Activated T-cell treated with anti-CD3 and anti-CD28 coated beads, Interleukin-2, amount 50 U/mL, for 4 hours (primary cell): ENCODE measurements around the gene RCC1. TPM values are rescaled to one million over a fixed set of nuclear protein-coding genes. Genes with fewer than 3 reads are reported as not detected.
"Not testable (repeated sequence)": the region's sequence is repeated elsewhere in the genome, so short reads cannot be mapped to it uniquely, and the experiment has no call there.

Source experiments
- ATAC-seq, 2 donors: fragments of 200-7000 bp; cut with Tn5 transposase; one replicate each; pipeline ENCODE4 v1.10.0; 2021
- DNase-seq: peaks from one replicate; pipeline ENCODE4 v3.0.0-alpha.2; 2020
- H3K27me3 Mint-ChIP-seq: one replicate; pipeline ENCODE4 v1.8.0; 2021; ENCODE audit warnings: low read depth, mixed read lengths
- H3K36me3 Mint-ChIP-seq: one replicate; pipeline ENCODE4 v1.8.0; 2022; ENCODE audit warnings: mixed read lengths; ENCODE audit not compliant: insufficient read depth
- H3K4me1 Mint-ChIP-seq: one replicate; pipeline ENCODE4 v1.8.0; 2021; ENCODE audit warnings: low read depth, mixed read lengths
- H3K4me3 Mint-ChIP-seq: one replicate; pipeline ENCODE4 v1.8.0; 2021; ENCODE audit warnings: mild to moderate bottlenecking, moderate library complexity, mixed read lengths
- H3K9me3 Mint-ChIP-seq: one replicate; pipeline ENCODE4 v1.8.0; 2021; ENCODE audit warnings: mixed read lengths
- total RNA-seq, 3 donors: library from RNA; stranded (reverse); gene quantifications; one replicate each; pipeline ENCODE4 v1.2.1, GENCODE V29; 2021

RCC1 gene
- total RNA-seq, 3 donors from 2014 or later = 106 to 149 (median 139) TPM

DNA sequence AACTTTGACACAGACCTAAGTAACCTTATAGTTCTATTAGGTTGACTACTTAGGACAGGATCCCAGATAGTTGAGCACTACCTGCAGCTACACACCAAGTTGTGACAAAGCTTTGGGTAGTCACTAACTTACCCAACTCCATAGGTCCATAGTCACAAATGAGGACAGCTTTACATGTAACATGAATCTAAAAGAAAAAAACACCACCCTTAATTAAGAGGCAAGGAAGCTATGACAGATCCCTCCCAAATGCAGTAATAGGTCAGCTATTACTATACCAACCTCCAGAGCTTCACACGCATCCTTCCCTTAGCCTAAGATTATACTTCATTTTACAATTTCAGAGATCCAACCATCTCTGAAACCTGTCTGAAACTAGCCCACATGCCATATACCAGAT lies 73.6 kb downstream of the RCC1 start:
- peaks cover 26% of the 10 kb centered on the region for H3K4me1 Mint-ChIP-seq
- peak overlapping the region; percentile 99 for H3K4me3 Mint-ChIP-seq
- DNase-seq (no peak), ATAC-seq (no peak)
- no peaks in the 10 kb centered on the region for H3K9me3 Mint-ChIP-seq
- H3K27me3 Mint-ChIP-seq = no peaks in the 10 kb centered on the region
- peaks cover 36% of the 10 kb centered on the region for H3K36me3 Mint-ChIP-seq

DNA sequence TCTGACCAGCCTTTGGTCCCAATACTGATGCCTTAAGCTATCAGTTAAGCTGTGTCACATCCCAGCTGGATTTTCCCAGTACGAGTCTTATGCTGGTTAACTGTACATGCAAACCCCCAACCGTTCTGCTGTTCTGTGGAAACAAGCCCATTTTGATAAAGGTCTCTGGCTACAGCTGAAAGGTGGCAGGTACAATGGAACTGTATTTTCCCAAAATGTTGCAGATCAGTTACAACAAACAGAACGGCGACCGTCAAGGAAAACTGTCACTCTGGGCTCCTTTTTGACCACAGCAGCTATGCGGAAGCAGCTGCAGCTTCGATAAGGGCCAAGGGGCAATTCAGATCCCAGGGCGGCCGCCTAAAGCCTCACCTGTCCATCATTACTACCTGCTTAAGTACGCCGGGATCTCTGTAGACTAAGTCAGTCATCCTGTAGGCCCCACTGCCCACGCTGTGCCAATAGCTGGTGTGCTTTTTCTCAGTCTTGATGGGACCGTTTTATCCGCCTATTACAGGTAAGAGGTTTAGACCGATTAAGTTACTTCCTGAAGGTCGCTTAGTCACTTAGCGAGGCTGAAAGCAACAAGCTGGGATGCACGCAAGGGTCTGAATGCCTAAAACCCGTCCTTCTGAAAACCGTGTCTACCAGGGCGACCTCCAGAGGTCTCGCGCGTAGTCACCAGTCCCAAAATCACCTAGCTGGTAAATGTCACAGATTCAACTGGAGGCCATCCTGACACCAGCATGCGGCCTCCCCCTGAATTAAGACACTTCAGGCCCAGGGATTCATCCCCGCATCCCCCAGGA lies 75.1 kb downstream of the RCC1 start:
- Mint-ChIP-seq H3K4me1 (peaks cover 26% of the 10 kb centered on the region), H3K4me3 (peak overlapping the region; percentile 99), H3K36me3 (peaks cover 36% of the 10 kb centered on the region), H3K9me3 (no peaks in the 10 kb centered on the region), H3K27me3 (no peaks in the 10 kb centered on the region)
- peak; percentile 57 for DNase-seq
- ATAC-seq = peak; percentile 21 to 25

DNA sequence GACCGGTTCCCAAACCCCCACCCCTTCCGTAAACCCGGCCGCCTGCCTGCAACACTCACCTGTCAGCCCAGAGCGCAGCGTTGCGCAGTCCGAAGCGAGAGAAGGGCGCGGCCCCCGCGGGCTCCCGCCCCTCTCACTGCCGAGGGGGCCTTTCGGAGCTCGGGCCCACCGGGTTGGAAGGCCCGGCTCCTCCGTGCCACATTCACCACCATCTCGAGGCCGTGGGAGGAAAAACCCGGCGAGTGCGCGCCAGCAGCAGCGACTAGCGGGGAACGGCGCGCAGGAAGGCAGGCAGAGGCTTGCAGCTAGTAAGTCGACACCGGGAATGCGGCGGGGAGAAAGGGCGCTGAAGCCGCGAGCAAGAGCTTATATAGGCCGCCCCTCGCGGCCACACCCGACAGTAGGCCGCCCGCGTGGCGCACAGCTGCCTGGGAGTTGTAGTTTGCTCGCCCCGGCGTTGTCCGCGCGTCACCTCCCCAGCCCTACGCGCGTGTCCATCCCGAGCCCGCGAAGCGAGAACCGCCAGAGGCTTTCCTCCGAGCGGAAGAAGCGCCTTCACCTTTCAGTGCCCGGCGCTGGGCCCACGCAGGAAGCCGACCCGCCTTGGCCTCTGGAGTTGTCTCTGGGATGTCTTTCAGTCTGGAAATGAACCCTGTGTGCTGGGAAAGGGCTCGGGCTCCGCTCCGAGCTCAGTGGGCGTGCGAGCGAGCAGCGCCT lies 75.8 kb downstream of the RCC1 start:
- ATAC-seq = peak; percentile 80 to 84
- DNase-seq = peak; percentile 92
- Mint-ChIP-seq H3K36me3 (peaks cover 36% of the 10 kb centered on the region), H3K9me3 (no peaks in the 10 kb centered on the region), H3K4me1 (peaks cover 26% of the 10 kb centered on the region), H3K4me3 (peak overlapping the region; percentile 99), H3K27me3 (no peaks in the 10 kb centered on the region)

DNA sequence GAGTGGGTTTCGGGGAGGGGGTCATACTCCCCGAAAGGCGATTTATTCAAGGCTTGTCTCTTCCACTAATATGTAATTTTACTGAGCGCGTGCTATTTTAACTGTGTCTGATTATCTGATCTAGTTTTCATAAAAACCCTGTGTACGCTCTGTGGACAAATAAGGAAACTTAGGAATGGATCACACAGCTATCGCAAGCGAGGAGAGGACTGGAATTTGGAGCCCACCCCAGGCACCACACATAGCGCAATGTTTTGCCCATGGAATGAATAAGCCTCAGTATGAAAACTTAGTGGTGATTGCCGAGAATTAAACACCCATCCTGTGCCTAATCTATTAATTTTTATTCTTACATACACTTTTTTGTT lies 76.4 kb downstream of the RCC1 start:
- H3K36me3 Mint-ChIP-seq = peaks cover 36% of the 10 kb centered on the region
- H3K4me1 Mint-ChIP-seq = peaks cover 26% of the 10 kb centered on the region
- H3K4me3 Mint-ChIP-seq = peak overlapping the region; percentile 99
- DNase-seq (no peak), ATAC-seq (no peak)
- no peaks in the 10 kb centered on the region for H3K27me3 Mint-ChIP-seq
- no peaks in the 10 kb centered on the region for H3K9me3 Mint-ChIP-seq

DNA sequence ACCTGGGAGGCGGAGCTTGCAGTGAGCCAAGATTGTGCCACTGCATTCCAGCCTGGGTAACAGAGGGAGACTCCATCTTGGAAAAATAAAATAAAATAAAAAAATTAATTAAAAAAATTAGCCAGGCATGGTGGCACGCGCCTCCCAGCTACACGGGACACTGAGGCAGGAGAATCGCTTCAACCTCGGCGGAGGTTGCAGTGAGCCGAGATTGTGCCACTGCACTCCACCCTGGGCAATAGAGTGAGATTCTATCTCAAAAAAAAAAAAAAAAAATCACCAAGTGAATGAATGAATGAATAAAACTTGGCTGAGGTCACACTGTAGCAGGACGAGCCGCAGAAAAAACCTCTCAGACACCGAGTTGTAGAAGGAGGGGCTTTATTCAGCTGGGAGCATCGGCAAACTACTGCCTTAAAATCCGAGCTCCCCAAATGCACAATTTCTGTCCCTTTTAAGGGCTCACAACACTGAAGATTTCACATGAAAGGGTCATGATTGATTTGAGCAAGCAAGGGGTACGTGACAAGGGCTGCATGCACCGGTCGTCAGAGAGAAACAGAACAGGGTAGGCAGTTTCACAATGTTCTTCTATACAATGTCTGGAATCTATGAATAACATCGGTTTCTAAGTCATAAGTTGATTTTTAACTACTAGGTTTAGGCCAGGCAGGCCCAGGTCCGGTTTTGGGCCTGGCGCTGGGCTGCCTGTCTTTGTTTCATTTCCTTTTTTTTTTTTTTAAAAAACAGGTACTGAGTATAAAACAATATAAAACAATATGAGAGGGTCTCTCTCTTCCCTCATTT lies 80.9 kb downstream of the RCC1 start:
- not testable (repeated sequence) for H3K9me3 Mint-ChIP-seq, H3K27me3 Mint-ChIP-seq, H3K36me3 Mint-ChIP-seq, DNase-seq, H3K4me3 Mint-ChIP-seq, ATAC-seq, H3K4me1 Mint-ChIP-seq

Other genes starting within 250 kb of the RCC1 start
- 10 to 100 TPM; 21.4 to 38.3 (median 27.3) TPM for gene SESN2, start 246.5 kb upstream of the RCC1 start, total RNA-seq
- 10 to 100 TPM; 11.6 to 14.7 (median 11.7) TPM for gene MED18, start 177.0 kb upstream of the RCC1 start, total RNA-seq
- 10 to 100 TPM; 19.7 to 23.2 (median 22.4) TPM for gene PHACTR4, start 136.3 kb upstream of the RCC1 start, total RNA-seq
- 10 to 100 TPM; 37.4 to 44.1 (median 37.7) TPM for gene TRNAU1AP, start 47.0 kb downstream of the RCC1 start, total RNA-seq
- not detected for gene RAB42, start 86.2 kb downstream of the RCC1 start, total RNA-seq
- gene TAF12, start 137.0 kb downstream of the RCC1 start, total RNA-seq = 10 to 100 TPM; 34.4 to 38.9 (median 36.5) TPM
- not detected for gene RNU11, start 142.6 kb downstream of the RCC1 start, total RNA-seq
- gene GMEB1, start 162.7 kb downstream of the RCC1 start, total RNA-seq = 10 to 100 TPM; 19.5 to 22.9 (median 20.8) TPM
- gene YTHDF2, start 230.9 kb downstream of the RCC1 start, total RNA-seq = 100 to 1,000 TPM in 1 of 3 donors, 10 to 100 TPM in 2; 99.4 to 101 (median 99.8) TPM